HEK293 (cell line): ENCODE measurements around the gene PPIP5K2.

Experiments
- KLF7 ChIP-seq: fragments of 450-650 bp; formaldehyde crosslinking; IDR thresholded peaks from 2 replicates; pipeline ENCODE4 v1.5.1; 2016; ENCODE audit warnings: missing biosample characterization, missing genetic modification characterization, borderline replicate concordance
- PRDM1 ChIP-seq: fragments of 450-650 bp; formaldehyde crosslinking; IDR thresholded peaks from 2 replicates; pipeline ENCODE4; 2016; ENCODE audit warnings: missing biosample characterization, missing genetic modification characterization
- ZBTB8A ChIP-seq: fragments of 450-650 bp; formaldehyde crosslinking; IDR thresholded peaks from 2 replicates; pipeline ENCODE4 v1.5.1; 2016; ENCODE audit warnings: missing biosample characterization, missing genetic modification characterization
- ZNF211 ChIP-seq: fragments of 450-650 bp; formaldehyde crosslinking; IDR thresholded peaks from 2 replicates; pipeline ENCODE4 v1.5.1; 2016; ENCODE audit warnings: low read depth, missing biosample characterization, missing genetic modification characterization
- ZNF239 ChIP-seq: fragments of 450-650 bp; formaldehyde crosslinking; IDR thresholded peaks from 2 replicates; pipeline ENCODE4 v1.5.1; 2016; ENCODE audit warnings: missing biosample characterization, missing genetic modification characterization
- ZNF555 ChIP-seq: fragments of 450-650 bp; formaldehyde crosslinking; conservative IDR thresholded peaks from 2 replicates; pipeline ENCODE4 v1.5.1; 2017; ENCODE audit warnings: missing biosample characterization, mild to moderate bottlenecking, missing genetic modification characterization, inconsistent platforms
- ZNF660 ChIP-seq: fragments of 450-650 bp; IDR thresholded peaks from 2 replicates; pipeline ENCODE4 v1.5.1; 2018; ENCODE audit warnings: missing biosample characterization, mild to moderate bottlenecking, missing genetic modification characterization
- TF ChIP-seq, protein P1 (sequence below): fragments of 450-650 bp; formaldehyde crosslinking; IDR thresholded peaks from 2 replicates; pipeline ENCODE4 v1.5.1; 2016; ENCODE audit warnings: missing biosample characterization, missing genetic modification characterization
- TF ChIP-seq, protein P2 (sequence below): fragments of 450-650 bp; formaldehyde crosslinking; IDR thresholded peaks from 2 replicates; pipeline ENCODE4 v1.5.1; 2016; ENCODE audit warnings: missing biosample characterization, missing genetic modification characterization
- TF ChIP-seq, protein P3 (sequence below): fragments of 450-650 bp; formaldehyde crosslinking; IDR thresholded peaks from 2 replicates; pipeline ENCODE4 v1.5.1; 2016; ENCODE audit warnings: missing biosample characterization, missing genetic modification characterization
- TF ChIP-seq, protein P4 (sequence below): fragments of 450-650 bp; formaldehyde crosslinking; IDR thresholded peaks from 2 replicates; pipeline ENCODE4 v1.5.1; 2016; ENCODE audit warnings: missing biosample characterization, missing genetic modification characterization

DNA sequence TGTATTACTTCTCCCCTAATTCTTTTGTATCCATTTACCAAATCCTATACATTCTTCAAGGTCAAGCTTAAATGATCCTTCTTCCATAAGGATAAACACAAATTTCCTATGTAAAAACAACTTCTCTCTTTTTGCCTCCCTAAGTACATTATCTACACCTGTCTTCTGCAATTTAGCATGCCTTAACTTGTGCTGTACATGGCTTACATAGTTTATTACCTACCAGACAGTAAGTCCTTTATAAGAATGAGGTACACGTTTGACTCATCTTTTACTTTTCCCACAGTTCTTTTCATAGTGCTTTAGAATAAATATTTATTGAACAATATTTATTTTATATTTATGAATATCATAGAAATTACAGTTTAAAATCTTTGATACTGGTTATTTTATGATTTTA is 33.6 kb upstream of the PPIP5K2 start:
- TF ChIP-seq ZNF555: no peak
- TF ChIP-seq, protein P1, sequence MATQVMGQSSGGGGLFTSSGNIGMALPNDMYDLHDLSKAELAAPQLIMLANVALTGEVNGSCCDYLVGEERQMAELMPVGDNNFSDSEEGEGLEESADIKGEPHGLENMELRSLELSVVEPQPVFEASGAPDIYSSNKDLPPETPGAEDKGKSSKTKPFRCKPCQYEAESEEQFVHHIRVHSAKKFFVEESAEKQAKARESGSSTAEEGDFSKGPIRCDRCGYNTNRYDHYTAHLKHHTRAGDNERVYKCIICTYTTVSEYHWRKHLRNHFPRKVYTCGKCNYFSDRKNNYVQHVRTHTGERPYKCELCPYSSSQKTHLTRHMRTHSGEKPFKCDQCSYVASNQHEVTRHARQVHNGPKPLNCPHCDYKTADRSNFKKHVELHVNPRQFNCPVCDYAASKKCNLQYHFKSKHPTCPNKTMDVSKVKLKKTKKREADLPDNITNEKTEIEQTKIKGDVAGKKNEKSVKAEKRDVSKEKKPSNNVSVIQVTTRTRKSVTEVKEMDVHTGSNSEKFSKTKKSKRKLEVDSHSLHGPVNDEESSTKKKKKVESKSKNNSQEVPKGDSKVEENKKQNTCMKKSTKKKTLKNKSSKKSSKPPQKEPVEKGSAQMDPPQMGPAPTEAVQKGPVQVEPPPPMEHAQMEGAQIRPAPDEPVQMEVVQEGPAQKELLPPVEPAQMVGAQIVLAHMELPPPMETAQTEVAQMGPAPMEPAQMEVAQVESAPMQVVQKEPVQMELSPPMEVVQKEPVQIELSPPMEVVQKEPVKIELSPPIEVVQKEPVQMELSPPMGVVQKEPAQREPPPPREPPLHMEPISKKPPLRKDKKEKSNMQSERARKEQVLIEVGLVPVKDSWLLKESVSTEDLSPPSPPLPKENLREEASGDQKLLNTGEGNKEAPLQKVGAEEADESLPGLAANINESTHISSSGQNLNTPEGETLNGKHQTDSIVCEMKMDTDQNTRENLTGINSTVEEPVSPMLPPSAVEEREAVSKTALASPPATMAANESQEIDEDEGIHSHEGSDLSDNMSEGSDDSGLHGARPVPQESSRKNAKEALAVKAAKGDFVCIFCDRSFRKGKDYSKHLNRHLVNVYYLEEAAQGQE (tag by site-specific recombination): no peak
- TF ChIP-seq, protein P2, sequence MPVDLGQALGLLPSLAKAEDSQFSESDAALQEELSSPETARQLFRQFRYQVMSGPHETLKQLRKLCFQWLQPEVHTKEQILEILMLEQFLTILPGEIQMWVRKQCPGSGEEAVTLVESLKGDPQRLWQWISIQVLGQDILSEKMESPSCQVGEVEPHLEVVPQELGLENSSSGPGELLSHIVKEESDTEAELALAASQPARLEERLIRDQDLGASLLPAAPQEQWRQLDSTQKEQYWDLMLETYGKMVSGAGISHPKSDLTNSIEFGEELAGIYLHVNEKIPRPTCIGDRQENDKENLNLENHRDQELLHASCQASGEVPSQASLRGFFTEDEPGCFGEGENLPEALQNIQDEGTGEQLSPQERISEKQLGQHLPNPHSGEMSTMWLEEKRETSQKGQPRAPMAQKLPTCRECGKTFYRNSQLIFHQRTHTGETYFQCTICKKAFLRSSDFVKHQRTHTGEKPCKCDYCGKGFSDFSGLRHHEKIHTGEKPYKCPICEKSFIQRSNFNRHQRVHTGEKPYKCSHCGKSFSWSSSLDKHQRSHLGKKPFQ (tag by site-specific recombination): no peak
- TF ChIP-seq, protein P3, sequence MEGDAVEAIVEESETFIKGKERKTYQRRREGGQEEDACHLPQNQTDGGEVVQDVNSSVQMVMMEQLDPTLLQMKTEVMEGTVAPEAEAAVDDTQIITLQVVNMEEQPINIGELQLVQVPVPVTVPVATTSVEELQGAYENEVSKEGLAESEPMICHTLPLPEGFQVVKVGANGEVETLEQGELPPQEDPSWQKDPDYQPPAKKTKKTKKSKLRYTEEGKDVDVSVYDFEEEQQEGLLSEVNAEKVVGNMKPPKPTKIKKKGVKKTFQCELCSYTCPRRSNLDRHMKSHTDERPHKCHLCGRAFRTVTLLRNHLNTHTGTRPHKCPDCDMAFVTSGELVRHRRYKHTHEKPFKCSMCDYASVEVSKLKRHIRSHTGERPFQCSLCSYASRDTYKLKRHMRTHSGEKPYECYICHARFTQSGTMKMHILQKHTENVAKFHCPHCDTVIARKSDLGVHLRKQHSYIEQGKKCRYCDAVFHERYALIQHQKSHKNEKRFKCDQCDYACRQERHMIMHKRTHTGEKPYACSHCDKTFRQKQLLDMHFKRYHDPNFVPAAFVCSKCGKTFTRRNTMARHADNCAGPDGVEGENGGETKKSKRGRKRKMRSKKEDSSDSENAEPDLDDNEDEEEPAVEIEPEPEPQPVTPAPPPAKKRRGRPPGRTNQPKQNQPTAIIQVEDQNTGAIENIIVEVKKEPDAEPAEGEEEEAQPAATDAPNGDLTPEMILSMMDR (tag by site-specific recombination): no peak
- no peak for TF ChIP-seq ZNF239 (tag by site-specific recombination)
- no peak for TF ChIP-seq PRDM1
- TF ChIP-seq ZBTB8A: no peak
- no peak for TF ChIP-seq ZNF211 (tag by site-specific recombination)
- TF ChIP-seq KLF7 (tag by site-specific recombination): no peak
- TF ChIP-seq, protein P4, sequence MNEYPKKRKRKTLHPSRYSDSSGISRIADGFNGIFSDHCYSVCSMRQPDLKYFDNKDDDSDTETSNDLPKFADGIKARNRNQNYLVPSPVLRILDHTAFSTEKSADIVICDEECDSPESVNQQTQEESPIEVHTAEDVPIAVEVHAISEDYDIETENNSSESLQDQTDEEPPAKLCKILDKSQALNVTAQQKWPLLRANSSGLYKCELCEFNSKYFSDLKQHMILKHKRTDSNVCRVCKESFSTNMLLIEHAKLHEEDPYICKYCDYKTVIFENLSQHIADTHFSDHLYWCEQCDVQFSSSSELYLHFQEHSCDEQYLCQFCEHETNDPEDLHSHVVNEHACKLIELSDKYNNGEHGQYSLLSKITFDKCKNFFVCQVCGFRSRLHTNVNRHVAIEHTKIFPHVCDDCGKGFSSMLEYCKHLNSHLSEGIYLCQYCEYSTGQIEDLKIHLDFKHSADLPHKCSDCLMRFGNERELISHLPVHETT (tag by site-specific recombination): no peak
- TF ChIP-seq ZNF660 (tag by site-specific recombination): no peak
